ENCODE data around the gene HYKK.
"Not testable (repeated sequence)": the region's sequence is repeated elsewhere in the genome, so short reads cannot be mapped to it uniquely, and the experiment has no call there.

Gene HYKK

GRCh38 chr15:78540871-78541743 lies 33.7 kb downstream of the HYKK start:
- peak; percentile 42 for DNase-seq (ENCODE audit: low spot score)
- TF ChIP-seq, protein P1, sequence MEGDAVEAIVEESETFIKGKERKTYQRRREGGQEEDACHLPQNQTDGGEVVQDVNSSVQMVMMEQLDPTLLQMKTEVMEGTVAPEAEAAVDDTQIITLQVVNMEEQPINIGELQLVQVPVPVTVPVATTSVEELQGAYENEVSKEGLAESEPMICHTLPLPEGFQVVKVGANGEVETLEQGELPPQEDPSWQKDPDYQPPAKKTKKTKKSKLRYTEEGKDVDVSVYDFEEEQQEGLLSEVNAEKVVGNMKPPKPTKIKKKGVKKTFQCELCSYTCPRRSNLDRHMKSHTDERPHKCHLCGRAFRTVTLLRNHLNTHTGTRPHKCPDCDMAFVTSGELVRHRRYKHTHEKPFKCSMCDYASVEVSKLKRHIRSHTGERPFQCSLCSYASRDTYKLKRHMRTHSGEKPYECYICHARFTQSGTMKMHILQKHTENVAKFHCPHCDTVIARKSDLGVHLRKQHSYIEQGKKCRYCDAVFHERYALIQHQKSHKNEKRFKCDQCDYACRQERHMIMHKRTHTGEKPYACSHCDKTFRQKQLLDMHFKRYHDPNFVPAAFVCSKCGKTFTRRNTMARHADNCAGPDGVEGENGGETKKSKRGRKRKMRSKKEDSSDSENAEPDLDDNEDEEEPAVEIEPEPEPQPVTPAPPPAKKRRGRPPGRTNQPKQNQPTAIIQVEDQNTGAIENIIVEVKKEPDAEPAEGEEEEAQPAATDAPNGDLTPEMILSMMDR (IDR thresholded peaks at IDR 0.05; ENCODE audit: extremely low read depth, missing control alignments): no peak

DNA sequence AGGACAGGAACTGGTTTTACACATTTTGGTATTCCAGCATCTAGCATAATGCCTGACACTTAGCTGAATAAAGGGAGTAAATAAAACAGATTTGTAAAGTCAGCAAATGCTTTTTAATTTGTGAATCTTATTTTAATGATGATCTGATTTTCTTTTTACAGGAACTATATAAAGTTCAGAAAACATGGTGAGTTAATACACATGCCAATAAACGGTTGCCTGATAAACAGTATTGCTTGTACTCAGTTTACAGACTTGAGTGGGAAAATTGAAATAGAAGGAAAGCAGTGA lies 34.3 kb downstream of the HYKK start:
- TF ChIP-seq, protein P1 (IDR thresholded peaks at IDR 0.05; ENCODE audit: extremely low read depth, missing control alignments): no peak
- no peak for DNase-seq (ENCODE audit: low spot score)

DNA sequence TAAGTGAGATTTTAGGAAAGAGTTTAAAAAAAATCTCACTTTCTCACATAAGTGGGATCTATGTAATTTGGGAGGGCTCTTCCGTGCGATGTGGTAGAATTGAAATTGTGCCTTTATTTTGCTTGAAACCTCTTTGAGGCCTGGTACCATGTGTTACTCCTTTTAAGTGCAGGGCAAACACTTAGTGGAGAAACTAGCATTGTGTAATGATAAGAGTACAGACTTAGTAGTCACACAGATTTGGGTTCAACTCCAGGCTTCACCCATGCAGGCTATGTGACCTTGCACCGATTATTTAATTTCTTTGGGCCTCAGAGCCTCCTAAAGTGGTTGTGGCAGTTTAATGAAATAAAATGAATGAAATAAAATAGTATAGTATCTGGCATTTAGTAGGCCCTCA lies 35.3 kb downstream of the HYKK start:
- no peak for DNase-seq (ENCODE audit: low spot score)
- TF ChIP-seq, protein P1 (IDR thresholded peaks at IDR 0.05; ENCODE audit: extremely low read depth, missing control alignments): no peak

DNA sequence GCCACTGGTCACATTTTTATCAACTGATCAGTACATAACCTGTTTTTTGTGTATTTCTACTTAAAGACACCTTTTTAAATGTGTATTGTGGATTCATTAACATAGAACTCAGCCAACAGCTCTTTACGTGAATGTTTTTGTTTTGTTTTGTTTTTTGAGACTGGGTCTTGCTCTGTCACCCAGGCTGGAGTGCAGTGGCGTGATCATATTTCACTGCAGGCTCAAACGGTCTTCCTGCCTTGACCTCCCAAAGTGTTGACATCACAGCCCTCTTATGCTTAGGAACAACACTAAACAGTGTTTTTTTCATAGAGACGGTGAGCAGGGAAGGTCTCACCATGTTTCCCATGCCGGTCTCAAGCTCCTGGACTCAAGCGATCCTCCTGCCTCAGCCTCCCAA lies 42.8 kb downstream of the HYKK start:
- no peak for DNase-seq (ENCODE audit: low spot score)
- TF ChIP-seq, protein P1 (IDR thresholded peaks at IDR 0.05; ENCODE audit: extremely low read depth, missing control alignments): no peak

GRCh38 chr15:78550815-78551214 lies 43.4 kb downstream of the HYKK start:
- no peak for DNase-seq (ENCODE audit: low spot score)
- TF ChIP-seq, protein P1 (IDR thresholded peaks at IDR 0.05; ENCODE audit: extremely low read depth, missing control alignments): no peak

DNA sequence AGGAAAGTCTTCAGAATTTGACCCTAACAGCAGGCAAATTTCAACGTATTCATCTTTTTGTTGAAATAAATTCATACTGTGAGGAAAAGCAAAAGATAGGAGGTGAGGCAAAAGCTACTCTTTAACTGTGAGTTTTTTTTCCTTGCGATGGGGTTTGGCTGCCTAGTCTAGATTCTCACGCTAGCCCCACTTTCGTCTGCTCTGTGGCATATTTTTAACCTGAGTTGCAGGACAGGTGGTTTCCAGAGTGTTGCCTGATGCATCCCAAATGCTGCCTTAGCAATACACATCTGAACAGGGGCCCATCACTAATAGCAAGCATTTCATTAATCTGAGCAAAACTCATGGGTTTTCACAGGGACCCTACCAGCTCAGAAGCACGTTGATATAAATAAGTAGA lies 44.5 kb downstream of the HYKK start:
- DNase-seq (ENCODE audit: low spot score): no peak
- TF ChIP-seq, protein P1 (IDR thresholded peaks at IDR 0.05; ENCODE audit: extremely low read depth, missing control alignments): no peak

DNA sequence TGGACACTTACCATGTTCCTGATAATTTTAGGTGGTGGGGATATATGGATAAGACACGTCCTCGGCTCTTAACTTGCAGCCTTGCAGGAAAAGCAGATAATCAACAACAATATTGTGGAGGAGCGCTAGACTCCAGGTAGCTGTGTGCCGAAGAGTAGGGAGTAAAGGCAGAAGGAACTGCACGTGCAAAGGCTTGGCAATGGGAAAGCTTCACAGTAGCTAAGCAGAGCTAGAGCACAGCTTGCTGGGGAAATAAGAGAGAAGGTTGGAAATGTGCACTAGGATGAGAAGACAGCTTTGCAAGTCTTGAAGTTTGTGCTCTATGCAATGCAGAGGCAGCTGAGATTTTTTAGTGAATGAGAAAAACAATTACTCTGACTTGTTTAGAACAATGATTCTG lies 45.2 kb downstream of the HYKK start:
- TF ChIP-seq, protein P1 (IDR thresholded peaks at IDR 0.05; ENCODE audit: extremely low read depth, missing control alignments): no peak
- no peak for DNase-seq (ENCODE audit: low spot score)

DNA sequence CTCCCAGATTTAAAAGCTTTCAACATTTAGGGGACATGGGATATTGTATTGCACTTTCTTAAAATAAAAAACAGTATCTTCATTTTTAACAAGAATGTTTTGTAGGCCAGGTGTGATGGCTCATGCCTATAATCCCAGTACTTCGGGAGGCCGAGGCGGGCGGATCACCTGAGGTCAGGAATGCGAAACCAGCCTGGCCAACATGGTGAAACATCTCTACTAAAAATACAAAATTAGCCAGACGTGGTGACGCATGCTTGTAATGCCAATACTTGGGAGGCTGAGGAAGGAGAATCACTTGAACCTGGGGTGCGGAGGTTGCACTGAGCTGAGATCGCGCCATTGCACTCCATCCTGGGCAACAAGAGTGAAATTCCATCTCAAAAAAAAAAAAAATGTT lies 52.8 kb downstream of the HYKK start:
- not testable (repeated sequence) for DNase-seq (ENCODE audit: low spot score)

All from GM20000 (cell line).